ENCODE measurements around the gene MICU1. TPM values are rescaled to one million over a fixed set of nuclear protein-coding genes. Genes with fewer than 3 reads are reported as not detected.

Gene MICU1
- total RNA-seq, 1 experiment from 2014 or later = 70.5 TPM

DNA sequence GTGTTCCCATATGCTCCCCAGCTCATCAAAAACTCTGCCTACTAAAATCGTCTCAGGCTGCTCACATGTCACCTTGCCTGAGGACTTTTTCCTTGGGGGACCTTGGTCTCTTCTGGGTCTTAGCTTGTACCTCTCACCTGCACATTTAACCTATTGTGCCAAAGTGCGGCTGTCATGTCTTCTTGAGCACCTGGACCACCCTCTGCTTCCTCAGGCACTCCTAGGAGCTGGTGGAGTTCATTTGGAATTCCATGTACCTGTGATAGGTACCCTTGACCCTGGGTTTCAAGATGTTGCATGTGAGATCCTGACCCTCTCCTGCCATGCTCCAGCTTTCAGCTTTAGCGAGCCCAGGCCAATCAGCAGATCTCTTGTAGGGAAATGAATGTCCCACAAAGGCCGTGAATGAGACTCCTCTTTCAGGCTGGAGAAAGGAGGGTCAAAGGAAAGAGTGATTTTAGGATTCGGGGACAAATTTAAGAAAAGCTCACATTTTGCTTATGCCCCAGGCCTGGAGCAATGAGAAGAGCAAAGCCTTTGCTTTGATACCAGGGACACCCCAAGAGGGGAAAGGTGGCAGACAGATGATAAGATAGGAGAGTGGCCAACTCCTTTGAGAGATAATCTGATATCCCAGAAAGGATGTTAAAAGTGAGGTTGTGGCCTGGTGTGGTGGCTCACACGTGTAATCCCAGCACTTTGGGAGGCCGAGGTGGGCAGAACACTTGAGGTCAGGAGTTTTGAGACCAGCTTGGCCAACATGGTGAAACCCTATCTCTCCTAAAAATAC is 260.6 kb downstream of the MICU1 start:
- no TSS peak for BruUV-seq (replicated peaks)
- Histone ChIP-seq H3K9me2 (ENCODE audit: insufficient read depth) (no peaks in the 10 kb centered on the region), H3K27ac (no peak overlapping the region), H2AFZ (no peak overlapping the region), H3K9me3 (ENCODE audit: insufficient read depth, low read depth) (no peaks in the 10 kb centered on the region), H3K27me3 (ENCODE audit: insufficient read depth, low read depth) (no peaks in the 10 kb centered on the region), H3K4me3 (no peak overlapping the region), H3K36me3 (ENCODE audit: low read depth) (no peaks in the 10 kb centered on the region), H3F3A (ENCODE audit: insufficient read depth, low read depth) (peaks cover 7% of the 10 kb centered on the region; the same call in 1 of the 2 replicates), H3K4me2 (no peak overlapping the region), H3K4me1 (replicated peaks; ENCODE audit: insufficient read depth) (peaks cover 15% of the 10 kb centered on the region), H4K20me1 (ENCODE audit: insufficient read depth) (no peaks in the 10 kb centered on the region), H3K79me2 (ENCODE audit: low read depth) (no peaks in the 10 kb centered on the region)
- DNase-seq = no peak
- no peak for TF ChIP-seq CTCF (conservative IDR thresholded peaks at IDR 0.05)
- TF ChIP-seq EZH2 (IDR thresholded peaks at IDR 0.05; ENCODE audit: low read depth) = no peak
- CTCF ChIA-PET = interaction anchor here (1.1 kb wide), 1 partner anchor 469 kb away, joined by 4 read pairs; no protein-coding TSS in a partner anchor
- POLR2A ChIA-PET (ENCODE audit: unreplicated experiment) = interaction anchor here (0.6 to 0.7 kb wide), 2 partner anchors 447 to 506 kb away, joined by 4 read pairs; no protein-coding TSS in a partner anchor
- intact Hi-C loops (cut with micrococcal nuclease; ENCODE audit: unreplicated experiment) = loop anchor here (2.0 kb wide), 1 partner anchor 510 kb away; no protein-coding TSS in a partner anchor

DNA sequence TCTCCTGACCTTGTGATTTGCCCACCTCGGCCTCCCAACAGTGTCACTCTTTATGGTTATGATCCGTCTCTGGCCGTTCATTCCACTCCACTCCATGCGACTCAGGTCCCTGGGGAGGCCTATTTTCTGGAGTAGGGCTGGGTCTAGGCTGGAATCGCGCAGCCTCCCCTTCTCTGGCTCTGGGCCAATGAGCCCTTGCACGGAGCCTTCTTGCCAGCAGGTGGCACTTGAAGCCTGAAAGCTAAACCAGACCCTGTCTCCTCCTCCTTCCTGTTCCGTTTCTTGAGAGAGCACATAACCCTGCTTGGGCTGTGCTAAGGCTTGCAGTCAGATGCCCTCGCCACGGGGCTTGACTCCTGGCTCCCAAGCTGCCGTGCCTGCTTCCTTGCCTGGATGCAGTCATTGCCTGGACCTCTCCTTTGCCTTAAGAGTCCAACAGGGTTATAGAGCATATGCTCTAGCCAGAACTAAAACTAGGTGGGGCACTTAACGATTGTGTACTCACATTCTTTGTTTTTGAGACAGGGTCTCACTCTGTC is 261.6 kb downstream of the MICU1 start:
- H3K4me1 ChIP-seq (replicated peaks; ENCODE audit: insufficient read depth) = peaks cover 15% of the 10 kb centered on the region
- no TSS peak for BruUV-seq (replicated peaks)
- peaks cover 7% of the 10 kb centered on the region; the same call in 1 of the 2 replicates for H3F3A ChIP-seq (ENCODE audit: insufficient read depth, low read depth)
- ChIA-PET POLR2A (ENCODE audit: unreplicated experiment) (interaction anchor here (0.5 to 0.7 kb wide), 6 partner anchors 72 to 1148 kb away, joined by 3 to 6 read pairs (median 4); no protein-coding TSS in a partner anchor), CTCF (interaction anchor here (1.1 kb wide), 1 partner anchor 470 kb away, joined by 4 read pairs; no protein-coding TSS in a partner anchor)
- no peaks in the 10 kb centered on the region for H3K36me3 ChIP-seq (ENCODE audit: low read depth)
- intact Hi-C loops (cut with micrococcal nuclease; ENCODE audit: unreplicated experiment) = loop anchor here (1.0 to 5.0 kb wide), 6 partner anchors 330 to 803 kb away; partner anchors contain the start of genes ECD and FAM149B1
- H3K4me2 ChIP-seq = peak overlapping the region; percentile 59
- peak; percentile 82 to 92 for DNase-seq
- no peaks in the 10 kb centered on the region for H3K9me2 ChIP-seq (ENCODE audit: insufficient read depth)
- peak overlapping the region; percentile 71 for H3K27ac ChIP-seq
- peak overlapping the region; percentile 73 for H2AFZ ChIP-seq
- H3K9me3 ChIP-seq (ENCODE audit: insufficient read depth, low read depth) = no peaks in the 10 kb centered on the region
- TF ChIP-seq EZH2 (IDR thresholded peaks at IDR 0.05; ENCODE audit: low read depth) (no peak), CTCF (conservative IDR thresholded peaks at IDR 0.05) (peak; percentile 97)
- no peaks in the 10 kb centered on the region for H4K20me1 ChIP-seq (ENCODE audit: insufficient read depth)
- H3K27me3 ChIP-seq (ENCODE audit: insufficient read depth, low read depth) = no peaks in the 10 kb centered on the region
- no peaks in the 10 kb centered on the region for H3K79me2 ChIP-seq (ENCODE audit: low read depth)
- H3K4me3 ChIP-seq = no peak overlapping the region

GRCh38 chr10:72356987-72357386 is 268.9 kb downstream of the MICU1 start:
- TF ChIP-seq EZH2 (IDR thresholded peaks at IDR 0.05; ENCODE audit: low read depth) (no peak), CTCF (conservative IDR thresholded peaks at IDR 0.05) (no peak)
- H3K79me2 ChIP-seq (ENCODE audit: low read depth) = peaks cover 23% of the 10 kb centered on the region
- H3K27me3 ChIP-seq (ENCODE audit: insufficient read depth, low read depth) = no peaks in the 10 kb centered on the region
- peaks cover 16% of the 10 kb centered on the region for H3K4me1 ChIP-seq (replicated peaks; ENCODE audit: insufficient read depth)
- no peak overlapping the region for H2AFZ ChIP-seq
- BruUV-seq (replicated peaks) = no TSS peak
- H3F3A ChIP-seq (ENCODE audit: insufficient read depth, low read depth) = peaks cover 13% of the 10 kb centered on the region
- POLR2A ChIA-PET (ENCODE audit: unreplicated experiment) = no interaction called here
- intact Hi-C loops (cut with micrococcal nuclease; ENCODE audit: unreplicated experiment) = no loop called here
- no peaks in the 10 kb centered on the region for H3K9me3 ChIP-seq (ENCODE audit: insufficient read depth, low read depth)
- H3K4me3 ChIP-seq = no peak overlapping the region
- H3K27ac ChIP-seq = no peak overlapping the region
- H3K36me3 ChIP-seq (ENCODE audit: low read depth) = no peaks in the 10 kb centered on the region
- DNase-seq = no peak
- no peak overlapping the region for H3K4me2 ChIP-seq
- no peaks in the 10 kb centered on the region; the same call in 1 of the 2 replicates for H4K20me1 ChIP-seq (ENCODE audit: insufficient read depth)
- CTCF ChIA-PET = no interaction called here
- no peaks in the 10 kb centered on the region for H3K9me2 ChIP-seq (ENCODE audit: insufficient read depth)

Measured in PC-9 (cell line).